ENCODE data around the gene SMTN. TPM values are rescaled to one million over a fixed set of nuclear protein-coding genes. Genes with fewer than 3 reads are reported as not detected.

SMTN gene
- total RNA-seq, 1 experiment from 2014 or later: 38.9 TPM

DNA sequence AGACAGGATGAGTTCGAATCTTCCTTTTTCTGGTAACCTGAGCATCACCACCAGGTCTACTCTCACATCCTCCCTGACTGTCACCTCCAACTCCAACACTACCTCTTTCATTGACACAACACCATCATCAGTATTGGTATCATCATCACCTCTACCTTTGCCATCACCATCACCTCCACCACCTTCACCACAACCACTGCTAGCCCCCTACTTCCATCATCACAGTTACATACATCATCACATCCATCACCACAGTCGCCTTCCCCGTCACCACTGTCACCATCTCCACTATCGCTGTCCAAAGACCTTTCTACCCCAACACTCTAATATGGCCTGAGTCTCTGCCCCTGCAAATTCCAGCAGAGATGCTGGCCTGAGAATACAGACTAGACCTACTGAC lies 40.3 kb downstream of the SMTN start:
- no peak for DNase-seq (ENCODE audit: low spot score)
- in situ Hi-C loops (cut with HindIII; ENCODE audit: low sequenced_read_pairs): no loop called here

DNA sequence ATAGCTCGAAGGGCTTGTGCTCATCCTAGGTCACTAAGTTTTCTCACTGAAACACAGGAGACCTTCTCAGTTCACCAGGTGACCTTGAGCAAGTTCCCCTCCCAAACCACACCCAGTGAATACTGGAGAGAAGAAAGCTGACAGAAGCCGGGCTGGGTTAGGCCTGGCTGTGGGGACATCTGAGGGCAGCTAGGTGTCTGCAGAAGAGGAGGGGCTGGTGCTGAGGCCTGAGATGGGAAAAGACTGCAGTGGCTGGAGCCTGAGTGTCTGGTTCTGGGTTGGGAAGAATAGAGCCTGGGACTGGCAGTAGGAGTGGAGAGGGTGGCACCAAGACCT lies 41.0 kb downstream of the SMTN start:
- in situ Hi-C loops (cut with HindIII; ENCODE audit: low sequenced_read_pairs): no loop called here
- no peak for DNase-seq (ENCODE audit: low spot score)

DNA sequence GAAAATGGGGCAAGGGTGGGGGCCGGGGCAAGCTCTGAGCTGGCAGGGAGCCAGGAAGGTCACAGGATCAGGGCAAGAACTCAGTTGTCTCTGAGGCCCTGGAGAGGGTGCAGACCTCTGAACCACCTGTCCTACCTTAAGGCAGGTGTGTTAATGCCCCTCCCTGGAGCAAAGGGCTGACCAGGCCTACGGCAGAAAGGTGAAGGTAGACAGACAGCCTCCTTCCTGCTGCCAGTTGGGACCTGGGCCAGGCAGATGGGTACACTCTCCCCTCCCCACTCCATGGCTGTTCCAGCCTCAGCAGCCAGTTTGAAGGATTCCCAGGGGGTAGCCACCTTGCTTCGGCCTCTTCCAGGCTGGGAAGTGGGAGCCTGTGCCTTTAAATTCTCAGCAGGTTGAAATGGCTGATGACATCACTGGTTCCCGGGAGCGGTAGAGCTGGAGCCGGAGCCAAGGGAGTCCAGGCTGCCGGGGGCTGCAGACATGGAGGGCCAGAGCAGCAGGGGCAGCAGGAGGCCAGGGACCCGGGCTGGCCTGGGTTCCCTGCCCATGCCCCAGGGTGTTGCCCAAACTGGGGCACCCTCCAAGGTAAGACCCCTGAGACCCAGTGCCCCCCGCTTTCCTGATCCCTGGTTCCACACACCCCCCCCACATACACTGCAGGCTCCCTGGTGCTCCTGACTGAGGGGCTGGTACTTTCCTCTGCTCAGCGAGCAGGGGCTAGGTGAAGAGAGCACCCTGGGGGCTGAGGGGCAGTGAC lies 41.6 kb downstream of the SMTN start, which contains the start of gene INPP5J:
Gene INPP5J, plus strand, starts transcription at position 435 of the 760 bp plus-strand sequence. Its CDS starts 49 bp downstream, at position 484.
- peak; percentile 93 for DNase-seq (ENCODE audit: low spot score)

DNA sequence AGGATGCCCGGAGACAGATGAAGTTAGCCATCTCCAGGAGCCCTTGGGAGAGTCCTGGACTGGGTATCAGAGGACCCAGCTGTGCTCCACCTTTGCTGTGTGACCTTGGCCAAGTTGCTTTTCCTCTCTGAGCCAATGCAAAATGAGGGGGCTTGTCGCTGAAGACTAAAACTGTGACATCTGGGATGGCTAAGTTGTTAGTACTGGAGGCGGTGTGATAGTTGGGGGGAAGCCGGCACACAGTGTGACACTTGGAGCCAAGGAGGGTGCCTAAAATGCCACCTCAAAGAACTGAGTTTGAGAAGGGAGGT lies 42.1 kb downstream of the SMTN start:
- in situ Hi-C loops (cut with HindIII; ENCODE audit: low sequenced_read_pairs): no loop called here

More for the DNA sequence above, 41.6 kb downstream of the SMTN start, which contains the start of gene INPP5J:
- in situ Hi-C loops (cut with HindIII; ENCODE audit: low sequenced_read_pairs): no loop called here

DNA sequence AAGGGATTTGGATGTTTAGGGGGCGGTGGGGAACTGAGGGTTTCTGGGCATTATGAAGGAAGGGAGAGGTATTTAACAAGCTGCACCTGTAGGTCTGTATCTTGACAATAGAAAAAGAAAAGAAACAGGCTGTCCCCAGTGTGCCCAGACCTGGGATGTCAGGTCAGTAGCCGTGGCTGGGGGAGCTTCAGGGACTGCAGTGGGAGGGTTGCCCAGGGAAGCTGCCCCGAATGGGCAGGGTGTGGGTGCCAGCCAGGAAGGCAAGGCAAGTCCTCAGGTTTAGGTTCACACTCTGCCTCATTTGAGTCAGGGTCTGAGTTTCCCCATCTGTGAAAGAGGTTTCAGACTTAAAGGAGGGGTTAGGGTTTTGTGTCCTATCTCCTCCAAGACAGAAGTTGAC lies 43.2 kb downstream of the SMTN start:
- in situ Hi-C loops (cut with HindIII; ENCODE audit: low sequenced_read_pairs): no loop called here
- DNase-seq (ENCODE audit: low spot score): peak; percentile 29

More for the DNA sequence above, 42.1 kb downstream of the SMTN start:
- DNase-seq (ENCODE audit: low spot score): no peak

DNA sequence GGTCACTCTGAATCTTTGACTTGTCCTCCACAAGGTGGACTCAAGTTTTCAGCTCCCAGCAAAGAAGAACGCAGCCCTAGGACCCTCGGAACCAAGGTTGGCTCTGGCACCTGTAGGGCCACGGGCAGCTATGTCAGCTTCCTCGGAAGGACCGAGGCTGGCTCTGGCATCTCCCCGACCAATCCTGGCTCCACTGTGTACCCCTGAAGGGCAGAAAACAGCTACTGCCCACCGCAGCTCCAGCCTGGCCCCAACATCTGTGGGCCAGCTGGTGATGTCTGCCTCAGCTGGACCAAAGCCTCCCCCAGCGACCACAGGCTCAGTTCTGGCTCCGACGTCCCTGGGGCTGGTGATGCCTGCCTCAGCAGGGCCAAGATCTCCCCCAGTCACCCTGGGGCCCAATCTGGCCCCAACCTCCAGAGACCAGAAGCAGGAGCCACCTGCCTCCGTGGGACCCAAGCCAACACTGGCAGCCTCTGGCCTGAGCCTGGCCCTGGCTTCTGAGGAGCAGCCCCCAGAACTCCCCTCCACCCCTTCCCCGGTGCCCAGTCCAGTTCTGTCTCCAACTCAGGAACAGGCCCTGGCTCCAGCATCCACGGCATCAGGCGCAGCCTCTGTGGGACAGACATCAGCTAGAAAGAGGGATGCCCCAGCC lies 43.8 kb downstream of the SMTN start:
- peak; percentile 29 for DNase-seq (ENCODE audit: low spot score)
- in situ Hi-C loops (cut with HindIII; ENCODE audit: low sequenced_read_pairs): no loop called here

DNA sequence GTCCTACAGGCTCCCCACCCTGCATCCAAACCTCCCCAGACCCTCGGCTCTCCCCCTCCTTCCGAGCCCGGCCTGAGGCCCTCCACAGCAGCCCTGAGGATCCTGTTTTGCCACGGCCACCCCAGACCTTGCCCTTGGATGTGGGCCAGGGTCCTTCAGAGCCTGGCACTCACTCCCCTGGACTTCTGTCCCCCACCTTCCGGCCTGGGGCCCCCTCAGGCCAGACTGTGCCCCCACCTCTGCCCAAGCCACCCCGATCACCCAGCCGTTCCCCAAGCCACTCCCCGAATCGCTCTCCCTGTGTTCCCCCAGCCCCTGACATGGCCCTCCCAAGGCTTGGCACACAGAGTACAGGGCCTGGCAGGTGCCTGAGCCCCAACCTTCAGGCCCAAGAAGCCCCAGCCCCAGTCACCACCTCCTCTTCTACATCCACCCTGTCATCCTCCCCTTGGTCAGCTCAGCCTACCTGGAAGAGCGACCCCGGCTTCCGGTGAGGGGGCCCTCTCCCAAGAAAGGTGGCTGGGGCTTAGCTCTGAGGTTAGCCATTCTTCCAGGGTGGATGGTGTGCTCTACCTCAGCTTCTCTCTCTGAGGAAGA lies 44.5 kb downstream of the SMTN start:
- in situ Hi-C loops (cut with HindIII; ENCODE audit: low sequenced_read_pairs): no loop called here
- DNase-seq (ENCODE audit: low spot score): no peak

DNA sequence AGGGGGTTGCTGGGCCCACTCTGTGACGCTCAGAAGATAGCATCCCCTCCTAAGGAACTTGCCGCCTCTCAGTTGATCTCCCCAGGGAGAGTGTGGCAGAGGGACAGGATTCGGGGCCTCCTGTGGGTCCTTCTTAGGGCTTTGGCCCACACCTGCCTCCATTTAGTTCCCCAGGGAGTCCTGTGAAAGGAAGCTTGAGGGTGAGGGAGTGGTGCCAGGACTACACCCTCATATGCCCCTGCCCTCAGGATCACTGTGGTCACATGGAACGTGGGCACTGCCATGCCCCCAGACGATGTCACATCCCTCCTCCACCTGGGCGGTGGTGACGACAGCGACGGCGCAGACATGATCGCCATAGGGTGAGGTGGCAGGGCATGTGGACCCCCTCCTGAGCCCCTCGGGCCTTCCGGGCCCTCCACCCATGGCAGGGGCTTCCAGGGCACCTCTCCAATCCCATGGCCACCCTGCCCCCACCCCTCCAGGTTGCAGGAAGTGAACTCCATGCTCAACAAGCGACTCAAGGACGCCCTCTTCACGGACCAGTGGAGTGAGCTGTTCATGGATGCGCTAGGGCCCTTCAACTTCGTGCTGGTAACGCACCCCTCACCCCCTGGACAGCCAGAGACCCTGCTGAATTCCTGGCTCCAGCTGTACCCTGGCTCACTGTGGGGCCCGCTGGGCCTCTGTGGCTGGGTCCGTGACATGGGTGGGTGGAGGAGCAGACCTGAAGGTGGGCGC lies 45.2 kb downstream of the SMTN start:
- DNase-seq (ENCODE audit: low spot score): no peak
- in situ Hi-C loops (cut with HindIII; ENCODE audit: low sequenced_read_pairs): no loop called here

DNA sequence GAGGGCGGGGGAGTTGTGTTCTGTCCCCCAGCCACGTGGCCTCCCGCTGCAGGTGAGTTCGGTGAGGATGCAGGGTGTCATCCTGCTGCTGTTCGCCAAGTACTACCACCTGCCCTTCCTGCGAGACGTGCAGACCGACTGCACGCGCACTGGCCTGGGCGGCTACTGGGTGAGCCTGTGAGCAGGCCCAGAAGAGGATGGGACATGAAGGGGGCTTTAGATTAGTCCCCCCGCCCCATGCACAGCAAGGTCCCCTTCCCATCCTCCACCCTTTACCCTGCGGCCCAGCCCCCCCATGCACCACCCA lies 45.7 kb downstream of the SMTN start:
- no peak for DNase-seq (ENCODE audit: low spot score)
- in situ Hi-C loops (cut with HindIII; ENCODE audit: low sequenced_read_pairs): no loop called here

DNA sequence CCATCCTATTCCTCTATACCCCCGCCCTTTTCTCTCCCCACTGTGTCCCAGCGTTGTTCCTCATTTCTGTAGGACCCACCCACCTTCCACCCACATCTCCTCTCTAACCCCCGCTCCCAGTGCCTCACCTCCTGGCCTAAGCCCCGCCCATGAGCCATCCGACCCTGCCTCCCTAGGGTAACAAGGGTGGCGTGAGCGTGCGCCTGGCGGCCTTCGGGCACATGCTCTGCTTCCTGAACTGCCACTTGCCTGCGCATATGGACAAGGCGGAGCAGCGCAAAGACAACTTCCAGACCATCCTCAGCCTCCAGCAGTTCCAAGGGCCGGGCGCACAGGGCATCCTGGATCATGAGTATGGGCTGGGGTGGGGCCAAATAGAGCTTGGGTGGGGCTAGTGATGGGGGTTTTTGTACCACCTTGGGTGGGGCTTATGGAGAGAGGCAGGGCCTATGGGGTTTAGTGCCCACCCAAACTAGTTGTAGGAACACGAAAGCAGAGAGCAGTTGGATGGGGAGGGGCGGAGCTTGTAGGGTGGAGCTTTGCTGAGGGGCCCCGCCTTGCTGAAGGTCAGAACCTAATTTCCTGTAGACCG lies 46.2 kb downstream of the SMTN start:
- in situ Hi-C loops (cut with HindIII; ENCODE audit: low sequenced_read_pairs): no loop called here
- DNase-seq (ENCODE audit: low spot score): no peak

DNA sequence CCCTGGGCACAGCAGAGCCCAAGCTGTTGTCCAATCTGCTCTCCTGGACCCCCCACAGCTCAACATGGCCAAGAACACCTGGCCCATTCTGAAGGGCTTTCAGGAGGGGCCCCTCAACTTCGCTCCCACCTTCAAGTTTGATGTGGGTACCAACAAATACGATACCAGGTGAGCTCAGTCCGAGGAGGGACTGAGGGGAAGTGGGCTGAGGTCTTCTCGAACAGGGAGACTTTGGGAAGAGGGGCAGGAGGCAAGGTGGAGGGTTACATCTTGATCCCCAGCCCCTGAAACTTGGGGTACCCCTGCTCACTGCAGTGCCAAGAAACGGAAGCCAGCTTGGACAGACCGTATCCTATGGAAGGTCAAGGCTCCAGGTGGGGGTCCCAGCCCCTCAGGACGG lies 47.0 kb downstream of the SMTN start:
- peak; percentile 52 for DNase-seq (ENCODE audit: low spot score)
- in situ Hi-C loops (cut with HindIII; ENCODE audit: low sequenced_read_pairs): no loop called here

DNA sequence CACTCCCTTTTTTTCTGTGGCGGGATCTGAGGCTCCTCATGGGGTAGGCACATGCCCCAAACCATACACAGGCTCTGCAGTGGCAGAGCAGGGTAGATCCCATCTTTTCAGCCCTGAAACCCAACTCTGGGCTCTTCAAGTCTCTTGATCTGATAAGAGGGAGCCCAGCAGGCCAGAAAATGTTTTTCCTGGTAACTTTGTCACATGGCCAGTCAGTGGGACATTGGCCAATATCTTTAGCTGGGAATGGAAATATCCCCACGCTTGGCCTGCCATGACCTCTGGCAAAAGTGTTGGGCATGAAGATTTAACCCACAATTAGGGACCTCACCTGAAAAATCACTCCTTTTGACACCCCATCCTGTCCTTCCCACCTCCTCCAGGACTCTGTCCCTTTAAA lies 49.8 kb downstream of the SMTN start:
- no peak for DNase-seq (ENCODE audit: low spot score)
- in situ Hi-C loops (cut with HindIII; ENCODE audit: low sequenced_read_pairs): no loop called here

DNA sequence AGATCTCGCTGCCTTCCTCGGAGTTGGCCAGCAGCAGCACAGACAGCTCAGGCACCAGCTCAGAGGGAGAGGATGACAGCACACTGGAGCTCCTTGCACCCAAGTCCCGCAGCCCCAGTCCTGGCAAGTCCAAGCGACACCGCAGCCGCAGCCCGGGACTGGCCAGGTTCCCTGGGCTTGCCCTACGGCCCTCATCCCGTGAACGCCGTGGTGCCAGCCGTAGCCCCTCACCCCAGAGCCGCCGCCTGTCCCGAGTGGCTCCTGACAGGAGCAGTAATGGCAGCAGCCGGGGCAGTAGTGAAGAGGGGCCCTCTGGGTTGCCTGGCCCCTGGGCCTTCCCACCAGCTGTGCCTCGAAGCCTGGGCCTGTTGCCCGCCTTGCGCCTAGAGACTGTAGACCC lies 52.8 kb downstream of the SMTN start:
- no peak for DNase-seq (ENCODE audit: low spot score)
- in situ Hi-C loops (cut with HindIII; ENCODE audit: low sequenced_read_pairs): no loop called here

DNA sequence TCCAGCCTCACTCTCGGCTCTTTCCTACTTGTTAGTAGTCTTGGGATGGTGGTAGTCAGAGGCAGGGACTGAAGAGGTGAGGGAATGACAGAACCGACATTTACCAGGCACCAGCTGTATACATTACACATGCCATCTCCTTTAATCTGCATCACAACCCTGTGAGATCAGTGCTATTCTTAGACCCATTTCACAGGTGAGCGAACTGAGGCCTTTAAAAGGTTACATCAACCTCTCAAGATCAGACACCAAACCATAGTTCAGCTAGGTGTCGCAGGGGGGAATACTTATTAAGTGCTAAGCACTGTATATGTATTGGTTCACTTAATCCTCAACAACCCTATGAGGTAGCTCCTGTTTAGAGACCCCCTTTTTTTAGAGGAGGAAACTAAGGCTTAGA lies 53.6 kb downstream of the SMTN start:
- DNase-seq (ENCODE audit: low spot score): no peak
- in situ Hi-C loops (cut with HindIII; ENCODE audit: low sequenced_read_pairs): no loop called here

DNA sequence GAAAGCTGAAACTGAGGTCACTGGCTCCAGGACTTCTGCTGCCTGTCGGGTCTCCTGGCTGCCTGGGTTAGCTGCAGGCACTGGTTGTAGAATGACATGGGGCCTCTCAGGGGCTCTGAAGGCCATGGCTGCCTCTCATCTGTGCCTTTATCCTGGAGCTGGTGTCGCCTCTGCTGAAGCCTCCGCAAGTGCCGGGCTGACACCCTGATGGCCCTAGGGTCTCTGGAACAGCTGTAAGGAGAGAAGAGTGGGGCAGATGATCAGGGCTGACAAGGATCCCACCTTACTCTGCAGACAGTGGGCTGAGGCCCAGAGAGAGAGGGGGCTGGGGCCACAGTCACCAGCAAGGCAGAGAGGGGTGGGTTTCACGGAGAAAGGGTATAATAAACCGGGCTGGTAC lies 54.6 kb downstream of the SMTN start:
- DNase-seq (ENCODE audit: low spot score): no peak
- in situ Hi-C loops (cut with HindIII; ENCODE audit: low sequenced_read_pairs): no loop called here

DNA sequence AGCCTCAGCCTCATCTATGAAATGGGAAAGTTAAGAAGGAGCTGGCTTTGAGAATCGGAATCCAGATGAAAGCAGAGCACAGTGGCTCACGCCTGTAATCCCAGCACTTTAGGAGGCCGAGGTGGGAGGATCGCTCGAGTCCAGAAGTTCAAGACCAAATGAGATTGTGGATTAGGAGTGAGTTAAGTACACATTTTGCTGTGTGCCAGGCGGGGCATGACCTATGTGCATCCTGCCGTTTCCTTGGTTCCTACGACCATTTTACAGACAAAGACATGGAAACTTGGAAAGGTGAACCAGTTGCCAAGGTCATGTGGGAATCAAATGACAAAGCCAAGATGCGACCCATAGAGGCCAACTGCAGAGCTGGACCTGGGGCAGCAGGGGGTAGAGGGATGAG lies 55.0 kb downstream of the SMTN start:
- in situ Hi-C loops (cut with HindIII; ENCODE audit: low sequenced_read_pairs): no loop called here
- no peak for DNase-seq (ENCODE audit: low spot score)

DNA sequence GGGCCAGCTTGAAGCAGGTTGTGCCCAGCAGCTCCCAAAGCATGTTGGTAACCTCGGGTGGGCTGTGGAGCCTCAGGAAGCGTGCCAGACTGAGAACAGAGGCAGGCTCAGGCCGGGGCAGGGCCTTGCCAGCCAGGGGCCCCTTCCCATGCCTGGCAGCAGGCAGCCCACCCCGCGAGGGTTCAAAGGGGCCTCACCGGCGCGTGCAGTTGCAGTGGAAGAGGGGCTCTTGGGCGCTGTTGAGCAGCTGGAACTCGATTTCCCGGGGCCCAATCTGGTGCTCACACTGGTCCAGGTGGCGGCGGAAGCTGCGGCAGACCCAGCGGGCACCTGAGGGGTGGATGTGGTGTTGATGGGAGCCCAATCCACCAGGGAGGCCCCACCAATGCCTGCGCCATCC lies 55.6 kb downstream of the SMTN start:
- in situ Hi-C loops (cut with HindIII; ENCODE audit: low sequenced_read_pairs): no loop called here

DNA sequence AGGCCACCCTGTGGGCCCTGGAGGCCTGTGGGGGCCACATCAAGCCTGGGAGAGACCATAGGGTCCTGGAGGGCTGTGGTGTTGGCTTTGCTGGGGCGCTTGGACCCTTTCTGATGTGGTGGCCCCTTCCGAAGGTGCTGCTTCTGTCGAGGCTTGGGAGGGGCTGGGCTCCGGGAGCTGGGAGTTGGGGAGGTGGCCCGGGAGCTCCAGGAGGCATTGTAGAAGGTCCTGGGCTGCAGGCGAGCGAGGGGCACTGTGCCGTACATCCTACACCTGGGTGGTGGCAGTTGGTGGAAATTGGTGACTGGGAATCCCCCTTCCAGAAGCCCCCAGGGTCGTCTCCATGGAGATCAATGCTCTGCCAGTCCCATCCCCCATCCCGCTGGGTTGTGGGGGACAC lies 56.6 kb downstream of the SMTN start:
- DNase-seq (ENCODE audit: low spot score): no peak
- in situ Hi-C loops (cut with HindIII; ENCODE audit: low sequenced_read_pairs): no loop called here

More for the DNA sequence above, 55.6 kb downstream of the SMTN start:
- no peak for DNase-seq (ENCODE audit: low spot score)

DNA sequence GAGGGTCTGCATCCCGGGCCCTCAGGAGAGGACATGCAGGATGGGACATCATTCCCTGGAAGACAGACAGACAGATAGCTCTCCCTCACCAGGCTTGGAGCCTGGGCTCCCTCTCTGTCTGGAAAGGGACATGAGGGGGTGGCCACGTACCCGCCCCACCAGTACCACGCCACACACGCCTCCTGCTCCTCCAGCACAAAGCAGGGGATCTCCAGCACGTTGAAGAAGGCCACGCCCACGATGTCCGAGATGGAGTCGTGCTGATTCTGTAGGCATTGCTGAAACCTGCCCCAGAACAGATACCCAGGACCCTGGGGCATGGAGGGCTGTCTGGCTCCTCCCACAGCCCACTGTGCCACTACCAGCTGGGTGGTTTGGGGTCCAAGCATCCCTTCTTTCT lies 57.0 kb downstream of the SMTN start:
- no peak for DNase-seq (ENCODE audit: low spot score)
- in situ Hi-C loops (cut with HindIII; ENCODE audit: low sequenced_read_pairs): no loop called here

DNA sequence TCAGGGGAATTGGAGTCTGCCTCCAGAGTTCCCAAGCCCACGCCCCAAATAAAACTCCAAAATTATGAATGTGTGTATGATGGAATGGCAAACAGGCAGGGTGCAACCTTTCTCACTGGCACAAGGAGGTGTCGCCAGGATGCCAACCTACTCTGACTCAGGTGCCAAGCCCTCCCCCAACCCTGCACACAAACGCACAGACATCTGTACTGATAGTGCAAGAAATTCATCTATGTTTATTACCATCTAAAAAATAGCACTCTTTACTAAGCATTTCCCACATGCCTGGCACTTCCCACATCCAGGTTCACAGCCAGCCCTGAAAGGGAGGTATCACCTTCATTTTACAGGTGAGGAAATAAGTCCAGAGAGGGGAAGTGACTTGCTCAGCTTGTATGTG lies 57.9 kb downstream of the SMTN start:
- in situ Hi-C loops (cut with HindIII; ENCODE audit: low sequenced_read_pairs): no loop called here
- DNase-seq (ENCODE audit: low spot score): no peak

Measured in G401 (cell line).